PC-9 (cell line): ENCODE measurements around the gene SRM.

Experiments used
- CTCF ChIP-seq: fragments of 200-600 bp; sonication (generic); conservative IDR thresholded peaks from 2 replicates; pipeline ENCODE4 v1.6.1; 2017; ENCODE audit warnings: mixed run types, antibody characterized with exemption, mild to moderate bottlenecking, moderate library complexity
- EZH2 ChIP-seq: fragments of 200-600 bp; sonication (generic); IDR thresholded peaks from 2 replicates; pipeline ENCODE4 v1.8.0; 2017; ENCODE audit warnings: antibody characterized with exemption, low read depth

DNA sequence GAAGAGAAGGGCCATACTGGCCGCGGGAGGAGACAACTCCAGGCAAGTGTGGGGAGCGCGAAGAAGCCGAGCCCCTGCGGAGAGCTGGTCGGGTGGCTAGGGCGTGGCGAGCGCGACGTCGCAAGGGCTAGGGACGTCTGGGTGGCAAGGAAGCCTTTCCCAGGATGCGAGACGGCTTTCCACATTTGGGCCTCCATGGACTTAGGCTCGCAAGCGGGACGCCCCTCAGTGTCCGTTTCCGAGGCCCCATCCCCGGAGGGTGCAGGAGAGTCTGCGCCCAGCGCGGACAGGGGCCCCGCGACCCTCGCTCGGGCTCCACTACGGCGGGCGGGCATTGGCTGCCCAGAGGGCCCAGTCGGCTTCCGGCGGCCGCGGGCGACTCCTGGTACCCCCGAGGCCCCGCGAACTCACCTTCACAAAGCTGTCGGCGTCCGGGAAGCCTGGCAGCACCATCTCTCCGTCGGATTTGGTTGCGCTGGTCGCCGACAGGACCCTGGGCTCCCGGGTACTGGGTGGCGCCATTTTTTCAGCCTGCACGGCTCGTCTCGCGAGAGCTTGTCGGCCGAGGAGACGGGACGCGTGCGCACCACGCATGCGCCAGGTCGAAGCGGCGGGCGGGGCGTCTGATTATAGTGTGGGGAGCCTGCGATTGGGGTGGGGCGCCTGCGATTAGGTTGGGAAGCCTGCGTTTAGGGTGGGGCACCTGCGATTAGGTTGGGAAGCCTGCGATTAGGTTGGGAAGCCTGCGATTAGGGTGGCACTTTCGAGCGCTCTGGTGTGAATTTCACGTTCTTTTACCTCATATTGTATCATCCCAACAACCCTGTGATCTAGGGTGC lies 39.7 kb upstream of the SRM start, which contains the start of gene EXOSC10:
- no peak for TF ChIP-seq CTCF
- TF ChIP-seq EZH2: no peak
